HG03066 (cell line): Measurements from ENCODE around the gene PFDN2.
"Not testable (repeated sequence)": the region's sequence is repeated elsewhere in the genome, so short reads cannot be mapped to it uniquely, and the experiment has no call there.

Experiments used
- ATAC-seq: cut with Tn5 transposase; IDR thresholded peaks from one replicate; pipeline ENCODE4 v1.9.1; 2021; ENCODE audit warnings: low read depth; ENCODE audit not compliant: unreplicated experiment

Gene PFDN2

GRCh38 chr1:161082996-161083747 lies 34.7 kb downstream of the PFDN2 start:
- ATAC-seq, result no peak

- ATAC-seq, result no peak
These were observed 35.4 kb downstream of the PFDN2 start for GRCh38 chr1:161082483-161082882.

GRCh38 chr1:161081519-161081918 lies 36.3 kb downstream of the PFDN2 start:
- no peak for ATAC-seq

GRCh38 chr1:161080441-161081405 lies 37.1 kb downstream of the PFDN2 start:
- no peak for ATAC-seq

GRCh38 chr1:161079436-161080110 lies 38.3 kb downstream of the PFDN2 start:
- no peak for ATAC-seq

- no peak for ATAC-seq
These were observed 40.4 kb downstream of the PFDN2 start for GRCh38 chr1:161077426-161077825.

- no peak for ATAC-seq
These were observed 41.4 kb downstream of the PFDN2 start for GRCh38 chr1:161076410-161076809.

GRCh38 chr1:161074676-161075368 lies 43.0 kb downstream of the PFDN2 start:
- ATAC-seq, result no peak

- ATAC-seq, result no peak
These were observed 44.2 kb downstream of the PFDN2 start for GRCh38 chr1:161073474-161074121.

GRCh38 chr1:161072751-161073449 lies 44.9 kb downstream of the PFDN2 start:
- no peak for ATAC-seq

GRCh38 chr1:161071886-161072371 lies 45.9 kb downstream of the PFDN2 start:
- ATAC-seq, result no peak

- no peak for ATAC-seq
These were observed 47.1 kb downstream of the PFDN2 start for GRCh38 chr1:161070761-161071160.

- ATAC-seq, result peak; percentile 87
These were observed 48.0 kb downstream of the PFDN2 start, which contains the start of gene ARHGAP30 for GRCh38 chr1:161069731-161070270. TSS of gene ARHGAP30 (minus strand) at chr1:161069891. CDS start at chr1:161069624, 267 bp downstream.

- ATAC-seq, result no peak
These were observed 48.6 kb downstream of the PFDN2 start for GRCh38 chr1:161069241-161069640.

- ATAC-seq, result peak; percentile 57
These were observed 49.3 kb downstream of the PFDN2 start for GRCh38 chr1:161068306-161069234.

- ATAC-seq, result no peak
These were observed 51.1 kb downstream of the PFDN2 start for GRCh38 chr1:161066694-161067093.

GRCh38 chr1:161065681-161066080 lies 52.2 kb downstream of the PFDN2 start:
- not testable (repeated sequence) for ATAC-seq

GRCh38 chr1:161063936-161064335 lies 53.9 kb downstream of the PFDN2 start:
- ATAC-seq, result not testable (repeated sequence)
